K562 (cell line): ENCODE results near the gene CFHR5. TPM values are rescaled to one million over a fixed set of nuclear protein-coding genes. Genes with fewer than 3 reads are reported as not detected.

Experiments used
- CREM ChIP-seq: IDR thresholded peaks from 2 replicates; pipeline ENCODE4 v1.6.1; 2014; ENCODE audit warnings: antibody characterized with exemption, low read depth
- EGR1 ChIP-seq: fragments of 450-650 bp; conservative IDR thresholded peaks from 2 replicates; pipeline ENCODE4 v1.6.1; 2017; ENCODE audit warnings: mild to moderate bottlenecking
- ETS1 ChIP-seq: conservative IDR thresholded peaks from 2 replicates; pipeline ENCODE4 v1.6.1; 2011; ENCODE audit warnings: low read depth, mild to moderate bottlenecking, low read length; ENCODE audit not compliant: control insufficient read depth
- GABPB1 ChIP-seq: sonication (generic); formaldehyde crosslinking; IDR thresholded peaks from 2 replicates; pipeline ENCODE4 v1.8.0; 2022; ENCODE audit warnings: mild to moderate bottlenecking, missing genetic modification reagents
- HDGF ChIP-seq: fragments of 450-650 bp; IDR thresholded peaks from 2 replicates; pipeline ENCODE4 v1.6.1; 2016
- LEF1 ChIP-seq: fragments of 450-650 bp; IDR thresholded peaks from 2 replicates; pipeline ENCODE4 v1.6.1; 2016; ENCODE audit warnings: mild to moderate bottlenecking
- MTF1 ChIP-seq: fragments of 250-450 bp; sonication (Bioruptor Pico); IDR thresholded peaks from 2 replicates; pipeline ENCODE4 v1.9.0; 2021; ENCODE audit warnings: moderate library complexity, mild to moderate bottlenecking, inconsistent platforms, borderline replicate concordance
- NCOA4 ChIP-seq: fragments of 450-650 bp; IDR thresholded peaks from 2 replicates; pipeline ENCODE4 v1.6.1; 2018; ENCODE audit warnings: mild to moderate bottlenecking; ENCODE audit not compliant: partially characterized antibody
- NFRKB ChIP-seq: fragments of 450-650 bp; IDR thresholded peaks from 2 replicates; pipeline ENCODE4 v1.6.1; 2016; ENCODE audit warnings: low read depth
- TAL1 ChIP-seq: fragments of 450-650 bp; IDR thresholded peaks from 2 replicates; pipeline ENCODE4 v1.6.1; 2016; ENCODE audit warnings: mild to moderate bottlenecking
- ZBTB5 ChIP-seq: fragments of 450-650 bp; IDR thresholded peaks from 2 replicates; pipeline ENCODE4 v1.6.1; 2017; ENCODE audit warnings: antibody characterized with exemption
- ZHX1 ChIP-seq: fragments of 150-350 bp; conservative IDR thresholded peaks from 2 replicates; pipeline ENCODE4 v1.6.1; 2014; ENCODE audit warnings: low read length
- ZNF124 ChIP-seq: sonication (generic); formaldehyde crosslinking; IDR thresholded peaks from 2 replicates; pipeline ENCODE4 v1.8.1; 2022; ENCODE audit warnings: missing genetic modification reagents
- ZNF146 ChIP-seq: IDR thresholded peaks from one replicate; pipeline ENCODE4 v1.6.1; 2018; ENCODE audit warnings: missing compliant biosample characterization; ENCODE audit not compliant: unreplicated experiment
- ZNF280B ChIP-seq: fragments of 250-450 bp; sonication (Bioruptor Pico); IDR thresholded peaks from 2 replicates; pipeline ENCODE4 v1.5.1; 2021; ENCODE audit warnings: mild to moderate bottlenecking
- ZNF449 ChIP-seq: fragments of 250-450 bp; sonication (Bioruptor Pico); IDR thresholded peaks from 2 replicates; pipeline ENCODE4 v1.8.0; 2022; ENCODE audit warnings: moderate library complexity, mild to moderate bottlenecking, inconsistent platforms
- ZSCAN32 ChIP-seq: fragments of 450-650 bp; formaldehyde crosslinking; IDR thresholded peaks from 2 replicates; pipeline ENCODE4 v1.4.0; 2020; ENCODE audit warnings: mild to moderate bottlenecking, moderate library complexity
- polyA plus RNA-seq, 8 experiments: library from polyadenylated mRNA; depleted of rRNA in 4 of 8; stranded (reverse) in 5 of 8; unstranded in 3 of 8; fragments of >200 nt; fragmentation: Nextera tagmentation in 2 of 8; fragmentation: Illumina TruSeq in 1 of 8; extraction: Ambion mirVana in 2 of 8; extraction: Trizol in 1 of 8; gene quantifications; 2 replicates each; pipeline versions ENCODE4 v1.2.1 to v1.2.3, GENCODE V29; 2011 to 2014; ENCODE audit warnings: inconsistent platforms in 1 of 8, missing spikeins in 1 of 8
- total RNA-seq, 7 experiments: library from RNA; depleted of rRNA in 6 of 7; stranded (reverse); fragments of >200 nt in 6 of 7; fragmentation: Illumina TruSeq in 2 of 7; extraction: Trizol in 2 of 7; gene quantifications; 2 replicates each; pipeline versions ENCODE4 v1.2.1 to v1.2.3, GENCODE V29; 2011 to 2021; ENCODE audit warnings: low replicate concordance in 1 of 7

Gene CFHR5
- total and polyA plus RNA-seq, 9 of the 15 experiments (the other 6 are each of a cell fraction or from before 2014, with no cell fraction given): not detected

- TF ChIP-seq NFRKB (no peak; the same call in 1 of the 2 replicates), ZNF124 (CRISPR knock-in tag) (no peak), CREM (no peak), LEF1 (no peak), ZNF146 (CRISPR knock-in tag) (no peak), ZHX1 (no peak), GABPB1 (CRISPR knock-in tag) (peak; percentile 85), MTF1 (CRISPR knock-in tag) (no peak), ZBTB5 (no peak), TAL1 (no peak), NCOA4 (no peak), EGR1 (peak; percentile 81), ZNF280B (no peak), ZNF449 (CRISPR knock-in tag) (no peak), ZSCAN32 (no peak), HDGF (no peak), ETS1 (no peak)
Measured at GRCh38 chr1:196933531-196934189, 43.7 kb upstream of the CFHR5 start (continued).
